Breast epithelium (tissue), 4 donors: Measurements from ENCODE around the gene MACROD2. TPM values are rescaled to one million over a fixed set of nuclear protein-coding genes. Genes with fewer than 3 reads are reported as not detected.

ENCODE experiments used
- DNase-seq, 2 donors: peaks; one replicate each; pipeline ENCODE4 v3.0.0-alpha.2; 2019; ENCODE audit warnings: low spot score in 2 of 2
- H3K27ac ChIP-seq, 2 donors: fragments of 200-600 bp; sonication (generic) in 1 of 2; one replicate each; pipeline ENCODE4 v1.5.1; 2016 to 2019; ENCODE audit warnings: mild to moderate bottlenecking in 1 of 2
- H3K27me3 ChIP-seq, 2 donors: fragments of 200-600 bp; sonication (generic) in 1 of 2; one replicate each; pipeline versions ENCODE4 v1.5.1 to v1.6.0; 2017 to 2019; ENCODE audit warnings: control low read depth in 1 of 2, mild to moderate bottlenecking in 1 of 2
- H3K36me3 ChIP-seq: fragments of 200-600 bp; one replicate; pipeline ENCODE4 v1.5.1; 2019
- H3K4me1 ChIP-seq, 2 donors: fragments of 200-600 bp; sonication (generic); one replicate each; pipeline ENCODE4 v1.5.1; 2016 to 2019; ENCODE audit warnings: control low read depth in 1 of 2
- H3K4me3 ChIP-seq, 3 donors: fragments of 200-600 bp; sonication (generic); 1 replicate in 2 of 3; 2 replicates in 1 of 3; pipeline ENCODE4 v1.5.1; 2016 to 2019; ENCODE audit warnings: mild to moderate bottlenecking in 3 of 3, moderate library complexity in 2 of 3
- H3K9me3 ChIP-seq, 2 donors: fragments of 200-600 bp; sonication (generic) in 1 of 2; one replicate each; pipeline ENCODE4 v1.5.1; 2016 to 2019; ENCODE audit warnings: control low read depth in 1 of 2
- CTCF ChIP-seq, 3 donors: fragments of 450-650 bp; IDR thresholded peaks; one replicate each; pipeline ENCODE4 v1.5.1; 2016 to 2017; ENCODE audit warnings: antibody characterized with exemption in 3 of 3, mild to moderate bottlenecking in 3 of 3, moderate library complexity in 3 of 3
- POLR2A ChIP-seq: fragments of 450-650 bp; IDR thresholded peaks from one replicate; pipeline ENCODE4 v1.6.1; 2016; ENCODE audit warnings: antibody characterized with exemption, mild to moderate bottlenecking, moderate library complexity
- POLR2AphosphoS5 ChIP-seq, 3 donors: sonication (generic); formaldehyde crosslinking; IDR thresholded peaks; one replicate each; pipeline ENCODE4 v1.6.1; 2017; ENCODE audit warnings: antibody characterized with exemption in 3 of 3
- intact Hi-C: fragments of 100-400 bp; cut with DNase I; formaldehyde crosslinking; loops from one replicate; pipeline ENCODE4 v1.15.1; 2023; ENCODE audit warnings: low total_unique reads
- total RNA-seq, 3 donors: library from RNA; depleted of rRNA; stranded (reverse); fragments of >200 nt; gene quantifications; one replicate each; pipeline ENCODE4 v1.1.0, GENCODE V29; 2016

MACROD2 gene
- total RNA-seq, 3 donors from 2014 or later: 6.7 to 26.8 (median 8.8) TPM

- no peak for DNase-seq
- H3K4me3 ChIP-seq: no peak overlapping the region
- intact Hi-C loops: no loop called here
- no peak overlapping the region for H3K27ac ChIP-seq
- TF ChIP-seq CTCF (IDR thresholded peaks at IDR 0.05): no peak
- no peak for TF ChIP-seq POLR2A
- no peak for TF ChIP-seq POLR2AphosphoS5 (IDR thresholded peaks at IDR 0.05)
- no peaks in the 10 kb centered on the region for H3K36me3 ChIP-seq
- no peaks in the 10 kb centered on the region for H3K9me3 ChIP-seq
- no peaks in the 10 kb centered on the region for H3K4me1 ChIP-seq
- no peaks in the 10 kb centered on the region for H3K27me3 ChIP-seq
Measured at GRCh38 chr20:14817101-14817500, 821.8 kb downstream of the MACROD2 start.

GRCh38 chr20:14820771-14821170 is 825.5 kb downstream of the MACROD2 start:
- intact Hi-C loops: no loop called here
- Histone ChIP-seq H3K9me3 (no peaks in the 10 kb centered on the region), H3K4me1 (no peaks in the 10 kb centered on the region), H3K4me3 (no peak overlapping the region), H3K27me3 (no peaks in the 10 kb centered on the region), H3K36me3 (no peaks in the 10 kb centered on the region), H3K27ac (no peak overlapping the region)
- DNase-seq: no peak
- no peak for TF ChIP-seq POLR2AphosphoS5 (IDR thresholded peaks at IDR 0.05)
- TF ChIP-seq POLR2A: no peak
- TF ChIP-seq CTCF (IDR thresholded peaks at IDR 0.05): no peak

GRCh38 chr20:14821251-14821650 is 825.9 kb downstream of the MACROD2 start:
- no peaks in the 10 kb centered on the region for H3K9me3 ChIP-seq
- no peaks in the 10 kb centered on the region for H3K4me1 ChIP-seq
- intact Hi-C loops: no loop called here
- no peak overlapping the region for H3K27ac ChIP-seq
- no peak for TF ChIP-seq CTCF (IDR thresholded peaks at IDR 0.05)
- no peak for TF ChIP-seq POLR2A
- TF ChIP-seq POLR2AphosphoS5 (IDR thresholded peaks at IDR 0.05): no peak
- no peak for DNase-seq
- H3K36me3 ChIP-seq: no peaks in the 10 kb centered on the region
- H3K4me3 ChIP-seq: no peak overlapping the region
- no peaks in the 10 kb centered on the region for H3K27me3 ChIP-seq

- no peaks in the 10 kb centered on the region for H3K9me3 ChIP-seq
- no peaks in the 10 kb centered on the region for H3K4me1 ChIP-seq
- DNase-seq: no peak
- no peak overlapping the region for H3K4me3 ChIP-seq
- no peak overlapping the region for H3K27ac ChIP-seq
- no peaks in the 10 kb centered on the region for H3K27me3 ChIP-seq
- intact Hi-C loops: no loop called here
- no peaks in the 10 kb centered on the region for H3K36me3 ChIP-seq
- no peak for TF ChIP-seq CTCF (IDR thresholded peaks at IDR 0.05)
Measured at GRCh38 chr20:14824996-14825395, 829.7 kb downstream of the MACROD2 start.

- H3K4me3 ChIP-seq: no peak overlapping the region
- H3K36me3 ChIP-seq: no peaks in the 10 kb centered on the region
- H3K4me1 ChIP-seq: no peaks in the 10 kb centered on the region
- no peaks in the 10 kb centered on the region for H3K9me3 ChIP-seq
- H3K27ac ChIP-seq: no peak overlapping the region
- TF ChIP-seq CTCF (IDR thresholded peaks at IDR 0.05): no peak
- TF ChIP-seq POLR2A: no peak
- no peak for TF ChIP-seq POLR2AphosphoS5 (IDR thresholded peaks at IDR 0.05)
- DNase-seq: no peak
- H3K27me3 ChIP-seq: no peaks in the 10 kb centered on the region
- intact Hi-C loops: no loop called here
Measured at GRCh38 chr20:14826543-14827313, 831.4 kb downstream of the MACROD2 start.
